Measurements from ENCODE around the gene RNPEPL1. TPM values are rescaled to one million over a fixed set of nuclear protein-coding genes. Genes with fewer than 3 reads are reported as not detected.

The RNPEPL1 gene
- total RNA-seq, 4 donors from 2014 or later: 65.4 to 212 (median 72.6) TPM

DNA sequence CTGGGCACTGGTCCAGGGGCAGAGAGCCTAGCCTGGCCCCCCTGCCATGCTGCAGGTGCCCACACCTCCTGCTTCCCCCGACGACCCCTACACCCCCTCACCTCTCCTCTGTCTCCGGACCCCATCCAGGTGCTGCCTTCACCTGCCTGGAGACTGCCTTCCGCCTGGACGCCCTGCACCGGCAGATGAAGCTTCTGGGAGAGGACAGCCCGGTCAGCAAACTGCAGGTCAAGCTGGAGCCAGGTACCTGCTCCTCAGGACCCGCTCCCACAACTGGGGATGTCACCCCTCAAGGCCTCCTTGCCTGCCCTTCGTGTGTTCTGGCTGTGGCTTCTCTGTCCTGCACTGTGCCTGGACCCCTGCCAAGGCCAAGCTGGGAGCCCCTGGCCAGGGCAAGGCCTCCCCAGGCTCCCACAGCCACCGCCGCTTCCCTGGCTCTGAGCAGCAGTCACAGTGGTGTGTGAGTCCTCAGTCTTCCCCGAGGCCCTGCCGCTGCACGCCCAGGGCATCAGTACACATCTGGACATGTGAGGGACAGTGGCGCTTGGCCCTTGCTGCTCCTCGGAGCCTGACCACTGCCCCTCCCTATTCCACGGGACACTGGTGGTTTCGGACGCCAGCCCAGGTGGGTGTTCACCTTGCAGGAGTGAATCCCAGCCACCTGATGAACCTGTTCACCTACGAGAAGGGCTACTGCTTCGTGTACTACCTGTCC lies 6.3 kb downstream of the RNPEPL1 start:
- no peak for TF ChIP-seq CTCF (IDR thresholded peaks at IDR 0.05; ENCODE audit: low read depth)

DNA sequence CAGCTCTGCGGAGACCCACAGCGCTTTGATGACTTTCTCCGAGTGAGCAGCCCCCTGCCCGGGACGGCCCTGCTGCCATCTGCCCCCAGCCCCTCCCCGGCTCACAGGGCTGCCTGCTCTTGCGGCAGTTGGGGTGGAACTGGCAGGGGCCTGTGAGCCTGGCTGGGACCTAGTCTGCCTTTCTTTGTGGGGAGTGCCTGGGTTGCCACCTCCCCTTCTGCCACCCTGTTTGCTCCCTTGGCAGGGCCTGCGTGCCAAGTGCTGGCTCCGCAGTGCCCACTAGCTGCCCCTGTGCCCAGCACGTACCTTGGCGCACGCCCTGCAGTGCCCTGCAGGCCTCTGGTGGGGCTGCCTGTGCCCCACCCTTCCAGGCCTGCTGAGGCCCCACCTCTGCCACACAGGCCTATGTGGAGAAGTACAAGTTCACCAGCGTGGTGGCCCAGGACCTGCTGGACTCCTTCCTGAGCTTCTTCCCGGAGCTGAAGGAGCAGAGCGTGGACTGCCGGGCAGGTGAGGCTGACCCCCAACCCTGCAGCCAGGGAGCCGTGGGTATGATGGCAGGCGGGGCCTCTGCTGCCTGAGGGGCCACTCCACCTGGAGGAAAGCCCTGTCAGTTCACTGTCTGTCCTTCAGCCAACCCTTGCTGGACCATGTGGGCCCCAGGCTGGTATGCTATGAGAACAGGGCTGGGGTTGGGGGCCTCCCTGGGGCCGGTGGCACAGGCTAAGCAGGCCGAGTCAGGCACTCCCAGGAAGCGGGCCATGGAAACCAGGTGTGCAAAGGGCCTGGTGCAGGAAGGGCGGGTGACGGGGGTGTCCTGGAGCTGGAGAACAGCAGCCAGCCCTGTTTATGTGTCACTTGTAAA lies 7.0 kb downstream of the RNPEPL1 start:
- TF ChIP-seq CTCF (IDR thresholded peaks at IDR 0.05; ENCODE audit: low read depth): no peak

GRCh38 chr2:240576036-240576435 lies 7.8 kb downstream of the RNPEPL1 start:
- no peak for TF ChIP-seq CTCF (IDR thresholded peaks at IDR 0.05; ENCODE audit: low read depth)

- TF ChIP-seq CTCF (IDR thresholded peaks at IDR 0.05; ENCODE audit: low read depth): no peak
Measured at GRCh38 chr2:240576436-240577205, 8.3 kb downstream of the RNPEPL1 start.

DNA sequence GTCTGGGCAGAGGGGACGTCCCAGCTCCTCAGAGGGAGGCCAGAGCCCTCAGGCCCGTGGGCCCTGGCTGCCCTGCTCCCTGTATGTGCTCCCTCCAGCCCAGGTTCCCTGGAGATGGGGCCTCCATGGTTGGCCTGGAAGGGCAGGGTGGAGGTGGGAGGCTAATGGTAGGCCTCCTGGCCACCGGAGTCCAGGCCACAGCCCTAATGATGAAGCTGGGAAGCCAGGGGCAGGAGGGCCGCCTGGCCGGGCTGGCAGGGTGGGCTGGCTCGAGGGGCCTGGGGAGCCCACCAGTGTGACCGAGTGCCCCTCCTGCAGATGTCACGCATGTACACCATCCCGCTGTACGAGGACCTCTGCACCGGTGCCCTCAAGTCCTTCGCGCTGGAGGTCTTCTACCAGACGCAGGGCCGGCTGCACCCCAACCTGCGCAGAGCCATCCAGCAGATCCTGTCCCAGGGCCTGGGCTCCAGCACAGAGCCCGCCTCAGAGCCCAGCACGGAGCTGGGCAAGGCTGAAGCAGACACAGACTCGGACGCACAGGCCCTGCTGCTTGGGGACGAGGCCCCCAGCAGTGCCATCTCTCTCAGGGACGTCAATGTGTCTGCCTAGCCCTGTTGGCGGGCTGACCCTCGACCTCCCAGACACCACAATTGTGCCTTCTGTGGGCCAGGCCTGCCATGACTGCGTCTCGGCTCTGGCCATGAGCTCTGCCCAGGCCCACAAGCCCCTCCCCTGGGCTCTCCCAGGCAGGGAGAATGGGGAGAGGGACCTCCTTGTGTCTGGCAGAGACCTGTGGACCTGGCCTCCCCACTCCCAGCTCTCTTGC lies 9.2 kb downstream of the RNPEPL1 start:
- TF ChIP-seq CTCF (IDR thresholded peaks at IDR 0.05; ENCODE audit: low read depth): no peak

DNA sequence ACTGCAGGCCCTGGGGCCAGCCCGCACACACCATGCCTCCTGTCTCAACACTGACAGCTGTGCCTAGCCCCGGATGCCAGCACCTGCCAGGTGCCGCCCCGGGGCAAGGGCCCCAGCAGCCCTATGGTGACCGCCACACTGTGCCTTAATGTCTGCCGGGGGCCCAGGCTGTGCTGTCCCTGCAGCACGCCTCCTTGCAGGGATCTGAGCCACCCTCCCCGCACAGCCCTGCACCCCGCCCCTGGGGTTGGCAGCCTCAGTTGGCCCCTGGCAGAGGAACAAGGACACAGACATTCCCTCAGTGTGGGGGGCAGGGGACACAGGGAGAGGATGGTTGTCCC lies 9.8 kb downstream of the RNPEPL1 start:
- TF ChIP-seq CTCF (IDR thresholded peaks at IDR 0.05; ENCODE audit: low read depth): no peak
